HCT116 (cell line): Measurements from ENCODE around the gene EFR3B. TPM values are rescaled to one million over a fixed set of nuclear protein-coding genes. Genes with fewer than 3 reads are reported as not detected.

Experiments used
- ATAC-seq: fragments of 200-7000 bp; cut with Tn5 transposase; 2 replicates; pipeline ENCODE4 v1.9.1; 2020; ENCODE audit warnings: mild to moderate bottlenecking, moderate library complexity
- BruUV-seq: library from RNA; stranded (reverse); fragments of 400-500 nt; replicated peaks from 2 replicates; lab custom pipeline; 2021; lab: Mats Ljungman, UMichigan
- CTCF ChIA-PET: fragments of 300-600 bp; sonication (Branson Sonifier 250); formaldehyde crosslinking; loops from one replicate; lab custom pipeline; 2021; ENCODE audit warnings: antibody characterized with exemption; lab: Charles Lee
- POLR2A ChIA-PET: fragments of 300-600, 350-600 bp; sonication (Branson Sonifier 250); formaldehyde crosslinking; loops from one replicate; lab custom pipeline; 2021; ENCODE audit warnings: antibody characterized with exemption; lab: Charles Lee
- RAD21 ChIA-PET, 2 experiments: fragments of 300-600 bp; sonication (Branson Sonifier 250); formaldehyde crosslinking; loops; one replicate each; lab custom pipeline; 2023; ENCODE audit warnings: low total read pairs in 2 of 2; ENCODE audit not compliant: uncharacterized antibody in 2 of 2, unreplicated experiment in 2 of 2, low non-redundant PET in 1 of 2; lab: Charles Lee
- DNase-seq: peaks from one replicate; pipeline ENCODE4 v3.0.0-alpha.2; 2010; ENCODE audit warnings: low read depth, low spot score
- H2AFZ ChIP-seq: fragments of 200-600 bp; shearing (Covaris generic), sonication (generic); 2 replicates; pipeline ENCODE4 v1.6.1; 2017; ENCODE audit warnings: low read depth, mixed run types, mixed read lengths, antibody characterized with exemption, low read length; ENCODE audit not compliant: poor library complexity, severe bottlenecking
- H3K27ac ChIP-seq: 2 replicates; pipeline ENCODE4 v1.5.1; 2012; ENCODE audit warnings: low read depth, low read length
- H3K27me3 ChIP-seq: fragments of 200-600 bp; sonication (generic); 2 replicates; pipeline ENCODE4 v1.6.1; 2016; ENCODE audit warnings: mixed run types, low read length, mixed read lengths; ENCODE audit not compliant: insufficient read depth
- H3K36me3 ChIP-seq, 2 experiments: fragments of 200-500 bp in 1 of 2; fragments of 200-600 bp in 1 of 2; sonication (Bioruptor generic) in 1 of 2; sonication (generic) in 1 of 2; 2 replicates each; pipeline versions ENCODE4 v1.5.1 to v1.6.1; 2014 to 2016; ENCODE audit warnings: low read length in 2 of 2, inconsistent platforms in 1 of 2, mixed read lengths in 1 of 2, mixed run types in 1 of 2; ENCODE audit not compliant: insufficient read depth in 2 of 2, control insufficient read depth in 1 of 2
- H3K4me1 ChIP-seq, 2 experiments: fragments of 200-600 bp in 1 of 2; sonication (generic) in 1 of 2; 2 replicates each; pipeline versions ENCODE4 v1.5.1 to v1.6.1; 2012 to 2017; ENCODE audit warnings: low read length in 2 of 2, inconsistent platforms in 1 of 2, mild to moderate bottlenecking in 1 of 2, mixed read lengths in 1 of 2, mixed run types in 1 of 2, moderate library complexity in 1 of 2; ENCODE audit not compliant: insufficient read depth in 2 of 2, control insufficient read depth in 1 of 2
- H3K4me2 ChIP-seq: fragments of 200-600 bp; sonication (generic); 2 replicates; pipeline ENCODE4 v1.6.1; 2017; ENCODE audit warnings: mixed run types, low read length, mixed read lengths
- H3K4me3 ChIP-seq, 2 experiments: fragments of 200-600 bp in 1 of 2; sonication (generic) in 1 of 2; replicated peaks in 1 of 2; 2 replicates each; pipeline ENCODE4 v1.5.1; 2011 to 2016; ENCODE audit warnings: low read length in 2 of 2, control low read depth in 1 of 2, low read depth in 1 of 2, mild to moderate bottlenecking in 1 of 2, mixed read lengths in 1 of 2, mixed run types in 1 of 2
- H3K79me2 ChIP-seq: fragments of 200-600 bp; sonication (generic); 2 replicates; pipeline ENCODE4 v1.6.1; 2017; ENCODE audit warnings: mild to moderate bottlenecking, mixed run types, low read length, moderate library complexity, mixed read lengths; ENCODE audit not compliant: insufficient read depth
- H3K9ac ChIP-seq: fragments of 200-600 bp; sonication (generic); 2 replicates; pipeline ENCODE4 v1.6.1; 2016; ENCODE audit warnings: low read length, mixed read lengths
- H3K9me2 ChIP-seq: fragments of 200-600 bp; sonication (generic), shearing (Covaris generic); 2 replicates; pipeline ENCODE4 v1.6.1; 2017; ENCODE audit warnings: mixed run types, mild to moderate bottlenecking, moderate library complexity; ENCODE audit not compliant: insufficient read depth
- H3K9me3 ChIP-seq, 2 experiments: fragments of 200-500 bp in 1 of 2; fragments of 200-600 bp in 1 of 2; sonication (Bioruptor generic) in 1 of 2; sonication (generic) in 1 of 2; 2 replicates each; pipeline ENCODE4 v1.6.1; 2014 to 2017; ENCODE audit warnings: low read length in 2 of 2, mixed read lengths in 2 of 2, inconsistent platforms in 1 of 2, low read depth in 1 of 2, mild to moderate bottlenecking in 1 of 2, mixed run types in 1 of 2, moderate library complexity in 1 of 2; ENCODE audit not compliant: control insufficient read depth in 1 of 2, insufficient read depth in 1 of 2
- H4K20me1 ChIP-seq: fragments of 200-600 bp; sonication (generic), shearing (Covaris generic); 2 replicates; pipeline ENCODE4 v1.6.1; 2017; ENCODE audit warnings: mixed run types, mild to moderate bottlenecking, moderate library complexity; ENCODE audit not compliant: insufficient read depth
- EGR1 ChIP-seq: IDR thresholded peaks from 2 replicates; pipeline ENCODE4 v1.6.1; 2012; ENCODE audit warnings: low read depth
- ELF1 ChIP-seq: IDR thresholded peaks from 2 replicates; pipeline ENCODE4 v1.6.1; 2012; ENCODE audit warnings: low read depth, borderline replicate concordance
- EZH2phosphoT487 ChIP-seq: fragments of 200-600 bp; IDR thresholded peaks from 2 replicates; pipeline ENCODE4 v1.6.1; 2018; ENCODE audit warnings: antibody characterized with exemption, borderline replicate concordance
- FOSL1 ChIP-seq: IDR thresholded peaks from 2 replicates; pipeline ENCODE4 v1.6.1; 2012; ENCODE audit warnings: low read depth
- POLR2A ChIP-seq: IDR thresholded peaks from 2 replicates; pipeline ENCODE4 v1.7.0; 2011; ENCODE audit warnings: borderline replicate concordance; ENCODE audit not compliant: insufficient read depth, insufficient read length; ENCODE audit errors: extremely low read depth
- SIN3A ChIP-seq: IDR thresholded peaks from 2 replicates; pipeline ENCODE4 v1.6.1; 2012; ENCODE audit warnings: low read depth
- YY1 ChIP-seq: IDR thresholded peaks from 2 replicates; pipeline ENCODE4 v1.6.1; 2011; ENCODE audit warnings: low read length, low read depth, moderate library complexity, mild to moderate bottlenecking; ENCODE audit not compliant: insufficient replicate concordance; ENCODE audit errors: extremely low read depth
- intact Hi-C: fragments of 100-400 bp; cut with micrococcal nuclease; formaldehyde crosslinking; loops from 2 replicates; pipeline ENCODE4 v1.10.0; 2022
- total RNA-seq: library from RNA; stranded (reverse); gene quantifications from one replicate; pipeline ENCODE4 v1.2.1, GENCODE V29; 2021; ENCODE audit not compliant: unreplicated experiment
- TF ChIP-seq, protein P1 (sequence below): IDR thresholded peaks from 2 replicates; pipeline ENCODE4 v1.6.1; 2012

Gene EFR3B
- total RNA-seq, 1 experiment from 2014 or later, result 0.96 TPM

DNA sequence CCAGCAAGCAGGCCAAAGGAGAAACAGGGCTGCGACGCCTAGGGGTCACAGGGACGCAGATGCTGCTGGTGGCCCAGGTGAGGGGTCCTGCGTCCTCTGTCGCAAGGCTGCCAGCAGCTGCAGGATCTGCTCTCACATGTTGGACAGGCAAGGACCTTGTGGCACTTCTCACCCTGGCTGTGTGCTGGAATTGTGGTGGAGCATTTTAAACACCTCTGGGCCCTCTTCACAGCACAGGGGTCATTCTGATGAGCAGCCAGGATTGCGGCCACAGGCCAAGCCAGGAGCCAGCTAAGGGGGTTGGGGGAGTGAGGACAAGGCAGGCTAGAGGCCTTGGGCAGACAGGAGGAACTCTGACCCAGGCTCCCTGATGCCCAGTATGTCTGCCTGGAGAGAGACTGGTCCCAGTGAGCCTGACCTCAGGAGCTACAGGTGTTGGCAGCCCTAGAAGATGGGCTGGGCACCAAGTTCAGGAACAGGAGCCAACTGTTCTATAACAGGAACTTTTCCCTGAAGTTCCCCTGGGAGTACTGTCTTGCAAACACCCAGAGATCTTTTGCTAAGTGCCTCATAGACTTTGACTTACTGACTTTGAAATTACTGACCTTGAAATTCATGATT is 40.2 kb downstream of the EFR3B start:
- Histone ChIP-seq H3K4me2 (no peak overlapping the region), H3K9ac (no peak overlapping the region), H3K36me3 (no peaks in the 10 kb centered on the region), H2AFZ (no peak overlapping the region), H4K20me1 (no peaks in the 10 kb centered on the region), H3K9me3 (no peaks in the 10 kb centered on the region), H3K4me1 (peaks cover 16% of the 10 kb centered on the region in 2 experiments), H3K4me3 (no peak overlapping the region), H3K79me2 (no peaks in the 10 kb centered on the region), H3K27me3 (peaks cover 40% of the 10 kb centered on the region; the same call in 1 of the 2 replicates), H3K9me2 (no peaks in the 10 kb centered on the region), H3K27ac (no peak overlapping the region)
- ChIA-PET RAD21 (no interaction called here), POLR2A (no interaction called here), CTCF (no interaction called here)
- DNase-seq, result no peak
- no peak for TF ChIP-seq POLR2A
- TF ChIP-seq FOSL1, result no peak
- TF ChIP-seq EGR1, result no peak
- no peak for TF ChIP-seq SIN3A
- TF ChIP-seq EZH2phosphoT487, result no peak
- BruUV-seq, result no TSS peak
- intact Hi-C loops, result no loop called here
- no peak for ATAC-seq

DNA sequence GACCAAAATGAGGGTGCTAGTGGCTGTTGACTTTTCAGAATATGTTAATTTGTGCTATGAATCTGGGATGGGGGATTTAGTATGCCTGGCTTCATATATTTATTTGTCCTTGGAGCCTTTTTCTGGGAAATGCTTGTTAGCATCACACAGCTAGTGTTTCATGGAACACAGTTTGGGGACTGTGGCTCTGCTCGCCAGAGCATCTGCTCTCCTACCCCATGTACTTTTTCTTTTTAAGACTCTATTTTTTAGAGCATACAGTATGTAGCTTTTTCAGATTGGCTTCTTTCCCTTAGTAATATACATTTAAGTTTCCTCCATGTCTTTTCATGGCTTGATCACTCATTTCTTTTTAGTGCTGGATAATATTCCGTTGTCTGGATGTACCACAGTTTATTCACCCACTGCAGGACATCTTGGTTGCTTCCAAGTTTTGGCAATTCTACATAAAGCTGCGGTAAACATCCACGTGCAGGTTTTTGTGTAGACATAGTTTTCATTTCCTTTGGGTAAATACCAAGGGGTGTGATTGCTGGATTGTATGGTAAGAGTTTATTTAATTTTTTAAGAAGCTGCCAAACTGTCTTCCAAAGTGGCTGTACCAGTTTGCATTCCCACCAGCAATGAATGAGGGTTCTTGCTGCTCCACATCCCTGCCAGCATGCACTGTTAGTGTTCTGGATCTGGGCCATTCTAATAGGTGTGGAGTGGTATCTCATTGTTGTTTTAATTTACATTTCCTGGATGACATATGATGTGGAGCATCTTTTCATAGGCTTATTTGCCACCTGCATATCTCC is 44.1 kb downstream of the EFR3B start:
- Histone ChIP-seq H3K4me2 (no peak overlapping the region), H3K27ac (no peak overlapping the region), H3K9me2 (no peaks in the 10 kb centered on the region), H3K4me3 (no peak overlapping the region), H3K9me3 (no peaks in the 10 kb centered on the region), H3K9ac (no peak overlapping the region), H3K27me3 (peaks cover 16% of the 10 kb centered on the region; the same call in 1 of the 2 replicates), H3K4me1 (no peaks in the 10 kb centered on the region), H4K20me1 (no peaks in the 10 kb centered on the region)
- intact Hi-C loops, result no loop called here
- no TSS peak for BruUV-seq
- ATAC-seq (no peak), DNase-seq (no peak)
- TF ChIP-seq ELF1 (no peak), YY1 (no peak), FOSL1 (no peak), EGR1 (no peak)
- TF ChIP-seq, protein P1, sequence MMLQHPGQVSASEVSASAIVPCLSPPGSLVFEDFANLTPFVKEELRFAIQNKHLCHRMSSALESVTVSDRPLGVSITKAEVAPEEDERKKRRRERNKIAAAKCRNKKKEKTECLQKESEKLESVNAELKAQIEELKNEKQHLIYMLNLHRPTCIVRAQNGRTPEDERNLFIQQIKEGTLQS, result no peak
- TF ChIP-seq, all 23 proteins: peak for 0
- no peaks in the 10 kb centered on the region for H3K36me3 ChIP-seq
- CTCF ChIA-PET, result no interaction called here
- H3K79me2 ChIP-seq, result no peaks in the 10 kb centered on the region
- H2AFZ ChIP-seq, result no peak overlapping the region
- RAD21 ChIA-PET, result no interaction called here
- POLR2A ChIA-PET, result no interaction called here
